GM23338 (cell line): ENCODE data around the gene TMEM125. TPM values are rescaled to one million over a fixed set of nuclear protein-coding genes. Genes with fewer than 3 reads are reported as not detected.

Experiments used
- ATAC-seq: fragments of 200-7000 bp; cut with Tn5 transposase; 3 replicates; pipeline ENCODE4 v1.9.1; 2020
- DNase-seq: peaks from one replicate; pipeline ENCODE4 v3.0.0-alpha.2; 2015; ENCODE audit warnings: low spot score
- H2AFZ ChIP-seq: fragments of 200-600 bp; sonication (generic); 2 replicates; pipeline ENCODE4 v1.8.0; 2016; ENCODE audit warnings: antibody characterized with exemption, mild to moderate bottlenecking, moderate library complexity
- H3F3A ChIP-seq: fragments of 200-600 bp; sonication (generic); replicated peaks from 2 replicates; pipeline ENCODE4 v1.8.0; 2017; ENCODE audit warnings: antibody characterized with exemption, mixed run types, low read depth
- H3K27ac ChIP-seq: fragments of 200-600 bp; sonication (generic); 2 replicates; pipeline ENCODE4 v1.6.1; 2016; ENCODE audit warnings: low read depth
- H3K27me3 ChIP-seq: fragments of 200-600 bp; sonication (generic); 2 replicates; pipeline ENCODE4 v1.8.0; 2016; ENCODE audit warnings: mild to moderate bottlenecking, mixed run types, moderate library complexity; ENCODE audit not compliant: insufficient read depth
- H3K36me3 ChIP-seq: fragments of 200-600 bp; sonication (generic); 2 replicates; pipeline ENCODE4 v1.8.0; 2016; ENCODE audit warnings: mild to moderate bottlenecking; ENCODE audit not compliant: insufficient read depth
- H3K4me1 ChIP-seq: fragments of 200-600 bp; sonication (generic); 2 replicates; pipeline ENCODE4 v1.8.0; 2016; ENCODE audit warnings: mild to moderate bottlenecking, moderate library complexity; ENCODE audit not compliant: insufficient read depth
- H3K4me2 ChIP-seq: fragments of 200-600 bp; sonication (generic); 2 replicates; pipeline ENCODE4 v1.7.1; 2017; ENCODE audit warnings: mixed run types
- H3K4me3 ChIP-seq: fragments of 200-600 bp; sonication (generic); 2 replicates; pipeline ENCODE4 v1.6.1; 2016; ENCODE audit warnings: mixed run types
- H3K79me2 ChIP-seq: fragments of 200-600 bp; sonication (generic); replicated peaks from 2 replicates; pipeline ENCODE4 v1.8.0; 2017; ENCODE audit warnings: mild to moderate bottlenecking; ENCODE audit not compliant: insufficient read depth
- H3K9me2 ChIP-seq: fragments of 200-600 bp; sonication (generic); 2 replicates; pipeline ENCODE4 v1.8.0; 2017; ENCODE audit not compliant: insufficient read depth
- H4K20me1 ChIP-seq: fragments of 200-600 bp; sonication (generic); replicated peaks from 2 replicates; pipeline ENCODE4 v1.8.0; 2017; ENCODE audit warnings: mild to moderate bottlenecking; ENCODE audit not compliant: insufficient read depth
- H3K27ac Mint-ChIP-seq: 2 replicates; pipeline ENCODE4 v1.8.0; 2020; ENCODE audit warnings: inconsistent platforms, mild to moderate bottlenecking, moderate library complexity, mixed read lengths
- H3K27me3 Mint-ChIP-seq: 3 replicates; pipeline ENCODE4 v1.8.0; 2022; ENCODE audit warnings: low read depth, mild to moderate bottlenecking, moderate library complexity, mixed read lengths, inconsistent platforms; ENCODE audit not compliant: insufficient read depth, poor library complexity
- H3K36me3 Mint-ChIP-seq: 3 replicates; pipeline ENCODE4 v1.8.0; 2021; ENCODE audit warnings: low read depth, mild to moderate bottlenecking, inconsistent platforms, moderate library complexity, mixed read lengths
- H3K4me1 Mint-ChIP-seq: 3 replicates; pipeline ENCODE4 v1.8.0; 2020; ENCODE audit warnings: mild to moderate bottlenecking, inconsistent platforms, mixed read lengths
- H3K4me3 Mint-ChIP-seq: 3 replicates; pipeline ENCODE4 v1.8.0; 2021; ENCODE audit warnings: moderate library complexity, mild to moderate bottlenecking, inconsistent platforms, mixed read lengths
- H3K9me3 Mint-ChIP-seq: 3 replicates; pipeline ENCODE4 v1.8.0; 2020; ENCODE audit warnings: moderate library complexity, mild to moderate bottlenecking, inconsistent platforms, mixed read lengths
- CREB1 ChIP-seq: fragments of 250-450 bp; sonication (Bioruptor Pico); IDR thresholded peaks from 2 replicates; pipeline ENCODE4 v1.5.0; 2020; ENCODE audit warnings: low read depth, mild to moderate bottlenecking, moderate library complexity
- CTCF ChIP-seq, 2 experiments: fragments of 200-600 bp in 1 of 2; sonication (generic) in 1 of 2; conservative IDR thresholded peaks; 2 replicates each; pipeline versions ENCODE4 v1.5.1 to v1.6.1; 2016 to 2017; ENCODE audit warnings: antibody characterized with exemption in 2 of 2, low read depth in 2 of 2, mild to moderate bottlenecking in 2 of 2, moderate library complexity in 1 of 2
- ETS1 ChIP-seq: IDR thresholded peaks from 2 replicates; pipeline ENCODE4 v1.6.1; 2016; ENCODE audit warnings: antibody characterized with exemption
- EZH2 ChIP-seq: fragments of 200-600 bp; sonication (generic); IDR thresholded peaks from one replicate; pipeline ENCODE4 v1.8.0; 2017; ENCODE audit warnings: antibody characterized with exemption, mild to moderate bottlenecking, low read depth; ENCODE audit not compliant: unreplicated experiment
- EZH2phosphoT487 ChIP-seq: fragments of 200-600 bp; sonication (generic); IDR thresholded peaks from one replicate; pipeline ENCODE4 v1.8.1; 2018; ENCODE audit warnings: antibody characterized with exemption; ENCODE audit not compliant: unreplicated experiment
- JUNB ChIP-seq: IDR thresholded peaks from one replicate; pipeline ENCODE4 v1.6.1; 2016; ENCODE audit warnings: antibody characterized with exemption; ENCODE audit not compliant: unreplicated experiment
- NANOG ChIP-seq: IDR thresholded peaks from 2 replicates; pipeline ENCODE4 v1.6.1; 2016; ENCODE audit warnings: antibody characterized with exemption, borderline replicate concordance
- POLR2AphosphoS5 ChIP-seq: IDR thresholded peaks from 2 replicates; pipeline ENCODE4 v1.6.1; 2016; ENCODE audit warnings: antibody characterized with exemption, low read depth
- REST ChIP-seq: IDR thresholded peaks from one replicate; pipeline ENCODE4 v1.6.1; 2018; ENCODE audit warnings: antibody characterized with exemption; ENCODE audit not compliant: unreplicated experiment
- STAT1 ChIP-seq: IDR thresholded peaks from one replicate; pipeline ENCODE4 v1.6.1; 2016; ENCODE audit warnings: antibody characterized with exemption; ENCODE audit not compliant: unreplicated experiment
- ZNF114 ChIP-seq: fragments of 250-450 bp; sonication (Bioruptor Pico); IDR thresholded peaks from 2 replicates; pipeline ENCODE4 v1.5.0; 2020; ENCODE audit warnings: mild to moderate bottlenecking, moderate library complexity
- ZNF331 ChIP-seq: fragments of 250-450 bp; sonication (Bioruptor Pico); IDR thresholded peaks from 2 replicates; pipeline ENCODE4 v1.5.0; 2020; ENCODE audit warnings: low read depth, mild to moderate bottlenecking, moderate library complexity
- ZNF462 ChIP-seq: fragments of 250-450 bp; sonication (Bioruptor Pico); IDR thresholded peaks from 2 replicates; pipeline ENCODE4 v1.5.0; 2020; ENCODE audit warnings: mild to moderate bottlenecking, moderate library complexity
- polyA plus RNA-seq: library from polyadenylated mRNA; unstranded; fragments of >200 nt; fragmentation: Nextera tagmentation; extraction: Ambion mirVana; gene quantifications from 2 replicates; pipeline ENCODE4 v1.2.1, GENCODE V29; 2016
- total RNA-seq: library from RNA; depleted of rRNA; stranded (reverse); fragments of >200 nt; shearing (Covaris generic); gene quantifications from 2 replicates; pipeline ENCODE4 v1.2.3, GENCODE V29; 2014

Gene TMEM125
- total and polyA plus RNA-seq, 2 experiments from 2014 or later, result 16.8 to 39.3 TPM

GRCh38 chr1:43251024-43251423 lies 18.8 kb upstream of the TMEM125 start:
- H3K4me3 ChIP-seq, result no peak overlapping the region
- H3K27me3 Mint-ChIP-seq, result peaks cover 6% of the 10 kb centered on the region

More at GRCh38 chr1:43251024-43251423, 18.8 kb upstream of the TMEM125 start:
- Histone ChIP-seq H3K4me1 (no peaks in the 10 kb centered on the region), H3K79me2 (no peaks in the 10 kb centered on the region), H3F3A (no peaks in the 10 kb centered on the region), H3K9me2 (no peaks in the 10 kb centered on the region), H3K36me3 (no peaks in the 10 kb centered on the region; the same call in 1 of the 2 replicates), H3K27ac (no peak overlapping the region), H2AFZ (no peak overlapping the region), H4K20me1 (no peaks in the 10 kb centered on the region), H3K4me2 (no peak overlapping the region), H3K27me3 (no peaks in the 10 kb centered on the region)
- Mint-ChIP-seq H3K36me3 (peaks cover 26% of the 10 kb centered on the region), H3K9me3 (peaks cover 68% of the 10 kb centered on the region), H3K4me3 (no peak overlapping the region), H3K4me1 (no peaks in the 10 kb centered on the region), H3K27ac (no peak overlapping the region)
- DNase-seq, result no peak
- no peak for ATAC-seq
- TF ChIP-seq ZNF331 (CRISPR knock-in tag) (no peak), STAT1 (no peak), CTCF (conservative IDR thresholded peaks at IDR 0.05; ENCODE audit: low read depth in 2 of 2) (no peak), CREB1 (CRISPR knock-in tag) (no peak), JUNB (no peak), EZH2phosphoT487 (no peak), ZNF462 (CRISPR knock-in tag) (no peak), ZNF114 (CRISPR knock-in tag) (no peak), NANOG (no peak), EZH2 (no peak), POLR2AphosphoS5 (no peak), ETS1 (no peak), REST (no peak)
